T-cell (primary cell): ENCODE data around the gene TSPYL2. TPM values are rescaled to one million over a fixed set of nuclear protein-coding genes. Genes with fewer than 3 reads are reported as not detected.

Experiments used
- ATAC-seq, 4 experiments: fragments of 200-7000 bp in 3 of 4; fragments of 150-1000 bp in 1 of 4; cut with Tn5 transposase; replicated peaks in 1 of 4; 1 replicate in 3 of 4; 2 replicates in 1 of 4; pipeline ENCODE4 v1.10.0; 2021; ENCODE audit warnings: moderate library complexity in 3 of 4, mild to moderate bottlenecking in 2 of 4, moderate number of reproducible peaks in 1 of 4
- CTCF ChIA-PET, 2 donors: fragments of 300-600 bp; sonication (Branson Sonifier 250); formaldehyde crosslinking; loops; one replicate each; lab custom pipeline; 2022; ENCODE audit warnings: antibody characterized with exemption in 2 of 2; lab: Charles Lee
- POLR2A ChIA-PET, 2 donors: fragments of 300-600 bp; sonication (Branson Sonifier 250); formaldehyde crosslinking; loops; one replicate each; lab custom pipeline; 2022; ENCODE audit warnings: antibody characterized with exemption in 2 of 2; lab: Charles Lee
- DNase-seq, 35 experiments: peaks; one replicate each; pipeline versions ENCODE4 v3.0.0 to v3.0.0-alpha.2; 2013 to 2023
- H3K27ac ChIP-seq: one replicate; pipeline ENCODE4 v1.5.1; 2013; ENCODE audit warnings: low read length
- H3K27me3 ChIP-seq, 2 experiments: replicated peaks in 1 of 2; 1 replicate in 1 of 2; 2 replicates in 1 of 2; pipeline versions ENCODE4 v1.6.1 to v1.7.0; 2013; ENCODE audit warnings: low read length in 1 of 2, mixed read lengths in 1 of 2; ENCODE audit not compliant: control insufficient read depth in 2 of 2, insufficient read depth in 2 of 2; ENCODE audit errors: extremely low read depth in 1 of 2
- H3K36me3 ChIP-seq, 2 donors: 1 replicate in 1 of 2; 2 replicates in 1 of 2; pipeline versions ENCODE4 v1.6.1 to v1.7.0; 2013; ENCODE audit warnings: low read length in 1 of 2; ENCODE audit not compliant: control insufficient read depth in 2 of 2, insufficient read depth in 1 of 2; ENCODE audit errors: extremely low read depth in 1 of 2
- H3K4me1 ChIP-seq, 2 experiments: 1 replicate in 1 of 2; 2 replicates in 1 of 2; pipeline versions ENCODE4 v1.6.1 to v1.7.0; 2013; ENCODE audit warnings: low read length in 2 of 2, mixed read lengths in 1 of 2; ENCODE audit not compliant: insufficient read depth in 2 of 2, control insufficient read depth in 1 of 2; ENCODE audit errors: extremely low read depth in 1 of 2
- H3K4me3 ChIP-seq, 2 donors: 1 replicate in 1 of 2; 2 replicates in 1 of 2; pipeline versions ENCODE4 v1.5.1 to v1.7.0; 2013; ENCODE audit warnings: mild to moderate bottlenecking in 2 of 2, low read length in 1 of 2, moderate library complexity in 1 of 2; ENCODE audit not compliant: control insufficient read depth in 1 of 2; ENCODE audit errors: extremely low read depth in 1 of 2
- H3K9me3 ChIP-seq: 2 replicates; pipeline ENCODE4 v1.7.0; 2013
- H3K27ac Mint-ChIP-seq, 2 donors: one replicate each; pipeline ENCODE4 v1.8.0; 2020 to 2021; ENCODE audit warnings: mild to moderate bottlenecking in 2 of 2, mixed read lengths in 2 of 2
- H3K27me3 Mint-ChIP-seq, 2 donors: one replicate each; pipeline ENCODE4 v1.8.0; 2021 to 2022; ENCODE audit warnings: mixed read lengths in 2 of 2
- H3K36me3 Mint-ChIP-seq: one replicate; pipeline ENCODE4 v1.8.0; 2021; ENCODE audit warnings: mixed read lengths
- H3K4me1 Mint-ChIP-seq, 3 donors: one replicate each; pipeline ENCODE4 v1.8.0; 2020 to 2022; ENCODE audit warnings: mixed read lengths in 3 of 3, mild to moderate bottlenecking in 1 of 3
- H3K4me3 Mint-ChIP-seq, 3 donors: one replicate each; pipeline ENCODE4 v1.8.0; 2020 to 2022; ENCODE audit warnings: mild to moderate bottlenecking in 3 of 3, mixed read lengths in 3 of 3, moderate library complexity in 3 of 3
- H3K9me3 Mint-ChIP-seq, 3 donors: one replicate each; pipeline ENCODE4 v1.8.0; 2020 to 2022; ENCODE audit warnings: mixed read lengths in 3 of 3
- WGBS: methylation state at CpG from one replicate; pipeline ENCODE4 v1.1.5; 2013; ENCODE audit warnings: missing lambda C conversion rate; ENCODE audit not compliant: insufficient coverage; 5-methylcytosine and 5-hydroxymethylcytosine counted together
- total RNA-seq, 35 experiments: library from RNA in 6 of 35; stranded (reverse) in 6 of 35; fragments of 120-200 nt in 1 of 35; gene quantifications; one replicate each; pipeline versions ENCODE4 v1.2.1 to v1.2.4 and lab custom pipeline; 2013 to 2026

Gene TSPYL2
- total RNA-seq, 5 donors from 2014 or later (not counting 1 experiment from before 2014, with no cell fraction given) = 126 to 253 (median 141) TPM

DNA sequence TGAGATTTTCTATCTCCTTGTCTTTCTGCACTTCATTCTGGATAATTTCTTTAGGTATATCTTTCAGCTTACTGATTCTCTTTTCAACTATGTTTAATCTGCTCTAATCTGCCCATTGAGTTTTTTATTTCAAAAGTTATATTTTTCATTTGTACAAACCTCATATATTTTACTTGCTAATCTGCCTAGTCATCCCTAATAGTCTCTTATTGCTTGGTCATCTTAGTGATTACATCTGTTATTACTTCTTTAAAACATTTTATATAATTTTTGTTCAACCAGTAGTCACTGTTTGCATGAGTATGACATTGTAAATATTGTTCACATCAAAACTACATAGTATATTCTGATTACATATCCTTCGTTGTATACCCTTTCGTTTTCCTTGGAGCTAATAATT lies 44.2 kb downstream of the TSPYL2 start:
- POLR2A ChIA-PET = no interaction called here
- no peaks in the 10 kb centered on the region for H3K4me1 ChIP-seq
- no peaks in the 10 kb centered on the region for H3K27me3 Mint-ChIP-seq
- no peaks in the 10 kb centered on the region for H3K9me3 ChIP-seq
- H3K9me3 Mint-ChIP-seq = peaks cover 0 to 2% (median 0%) of the 10 kb centered on the region in 3 donors
- H3K27ac Mint-ChIP-seq = no peak overlapping the region
- H3K36me3 ChIP-seq = no peaks in the 10 kb centered on the region
- DNase-seq = no peak
- no peak overlapping the region for H3K4me3 ChIP-seq
- H3K4me3 Mint-ChIP-seq = no peak overlapping the region
- H3K36me3 Mint-ChIP-seq = peaks cover 5% of the 10 kb centered on the region
- CTCF ChIA-PET = no interaction called here
- no peaks in the 10 kb centered on the region for H3K27me3 ChIP-seq
- peaks cover 18 to 21% (median 19%) of the 10 kb centered on the region in 3 donors for H3K4me1 Mint-ChIP-seq
- ATAC-seq = no peak
- H3K27ac ChIP-seq = no peak overlapping the region
- no CpG with 5 or more reads among the region's 2 CpGs for whole genome bisulfite sequencing

DNA sequence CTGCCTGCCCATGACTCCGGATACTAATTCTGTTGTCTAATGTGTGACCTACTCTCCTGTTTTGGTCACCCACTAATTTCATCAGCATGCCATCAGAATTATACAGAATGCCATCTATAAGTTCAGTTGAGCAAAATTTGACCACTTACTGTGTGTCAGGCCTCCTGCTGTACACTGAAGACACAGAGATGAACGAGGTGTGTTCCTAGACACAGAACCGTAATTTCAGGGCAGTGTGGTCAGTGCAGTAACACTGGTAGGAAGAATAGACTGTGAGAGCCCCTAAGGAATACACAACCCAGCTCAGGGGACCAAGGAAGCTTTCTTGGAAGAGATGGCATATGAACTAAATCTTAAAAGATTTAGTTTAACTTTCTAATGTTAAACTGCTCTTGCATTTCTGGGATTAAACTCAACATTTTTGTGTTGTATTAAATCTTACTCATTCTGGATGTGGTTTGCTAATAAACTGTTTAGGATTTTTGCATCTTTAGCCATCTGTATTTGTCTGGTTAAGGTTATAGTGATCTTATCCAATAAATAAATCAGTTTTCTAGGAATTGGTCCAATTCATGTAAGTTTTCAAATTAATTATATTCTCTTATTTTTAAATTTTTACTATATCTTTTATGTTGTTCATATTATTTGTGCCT lies 46.1 kb downstream of the TSPYL2 start:
- no peak overlapping the region for H3K4me3 ChIP-seq
- H3K9me3 ChIP-seq = no peaks in the 10 kb centered on the region
- Mint-ChIP-seq H3K4me1 (peaks cover 15 to 21% (median 18%) of the 10 kb centered on the region in 3 donors), H3K9me3 (peaks cover 0 to 2% (median 0%) of the 10 kb centered on the region in 3 donors), H3K27me3 (no peaks in the 10 kb centered on the region), H3K36me3 (peaks cover 13% of the 10 kb centered on the region), H3K4me3 (no peak overlapping the region), H3K27ac (no peak overlapping the region)
- H3K36me3 ChIP-seq = no peaks in the 10 kb centered on the region
- ATAC-seq = no peak
- CTCF ChIA-PET = interaction anchor here in 1 of 2 donors (0.7 kb wide), 1 partner anchor 51 kb away, joined by 4 read pairs; no protein-coding TSS in a partner anchor
- no peaks in the 10 kb centered on the region for H3K27me3 ChIP-seq
- no peak for DNase-seq
- POLR2A ChIA-PET = no interaction called here
- WGBS = no CpG with 5 or more reads among the region's 3 CpGs
- H3K4me1 ChIP-seq = no peaks in the 10 kb centered on the region
- H3K27ac ChIP-seq = no peak overlapping the region

DNA sequence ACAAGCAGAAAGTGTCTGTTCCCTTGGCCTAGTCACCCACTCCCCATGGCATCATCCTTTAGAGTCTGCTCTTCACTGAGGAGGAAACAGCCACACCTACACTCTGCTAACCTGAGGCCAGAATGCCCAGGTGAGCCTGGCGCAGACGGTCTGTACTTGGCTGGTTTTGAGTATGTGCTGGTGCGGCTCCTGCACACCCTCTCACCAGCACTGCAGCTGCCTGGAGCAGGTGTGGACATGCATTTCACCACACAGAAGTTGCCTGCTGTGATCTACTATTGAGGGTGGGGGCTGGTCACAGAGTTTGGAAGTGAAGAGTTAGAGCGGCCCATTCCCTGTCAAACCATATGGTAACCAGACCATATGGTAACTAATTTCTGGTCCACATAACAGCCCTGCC lies 51.2 kb downstream of the TSPYL2 start:
- peaks cover 24% of the 10 kb centered on the region for H3K36me3 Mint-ChIP-seq
- Histone ChIP-seq H3K27ac (no peak overlapping the region), H3K9me3 (no peaks in the 10 kb centered on the region), H3K4me3 (no peak overlapping the region), H3K4me1 (no peaks in the 10 kb centered on the region), H3K36me3 (no peaks in the 10 kb centered on the region), H3K27me3 (no peaks in the 10 kb centered on the region)
- ATAC-seq (no peak), DNase-seq (no peak)
- WGBS = no CpG with 5 or more reads among the region's 4 CpGs
- CTCF ChIA-PET = no interaction called here
- H3K4me1 Mint-ChIP-seq = peaks cover 0 to 1% (median 0%) of the 10 kb centered on the region in 3 donors
- no peaks in the 10 kb centered on the region for H3K27me3 Mint-ChIP-seq
- H3K4me3 Mint-ChIP-seq = no peak overlapping the region
- H3K9me3 Mint-ChIP-seq = no peaks in the 10 kb centered on the region
- H3K27ac Mint-ChIP-seq = no peak overlapping the region
- POLR2A ChIA-PET = no interaction called here

DNA sequence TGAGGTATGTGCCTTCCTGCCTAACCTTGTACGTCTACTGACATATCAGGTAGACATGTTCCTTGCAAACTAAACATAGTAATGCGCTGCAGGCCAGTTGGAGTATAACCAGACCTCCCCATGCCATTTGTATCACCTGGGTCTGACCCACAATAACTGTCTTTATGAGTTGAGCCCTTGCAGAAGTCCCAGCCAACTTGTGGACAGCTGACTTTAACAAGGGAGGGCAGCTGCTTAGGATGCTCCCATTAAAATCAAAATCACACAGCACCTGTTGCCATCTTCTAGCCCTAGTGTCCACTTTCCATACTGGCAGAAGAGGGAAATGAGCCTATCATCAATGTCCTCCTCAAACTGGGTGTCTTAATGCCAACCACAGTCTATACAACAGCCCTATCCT lies 53.4 kb downstream of the TSPYL2 start:
- Mint-ChIP-seq H3K27me3 (no peaks in the 10 kb centered on the region), H3K27ac (no peak overlapping the region), H3K4me1 (no peaks in the 10 kb centered on the region), H3K4me3 (no peak overlapping the region), H3K9me3 (no peaks in the 10 kb centered on the region), H3K36me3 (peaks cover 27% of the 10 kb centered on the region)
- H3K27ac ChIP-seq = no peak overlapping the region
- H3K9me3 ChIP-seq = no peaks in the 10 kb centered on the region
- ATAC-seq (no peak), DNase-seq (no peak)
- no peaks in the 10 kb centered on the region for H3K36me3 ChIP-seq
- H3K27me3 ChIP-seq = no peaks in the 10 kb centered on the region
- H3K4me3 ChIP-seq = no peak overlapping the region
- ChIA-PET POLR2A (no interaction called here), CTCF (interaction anchor here in 1 of 2 donors (0.6 kb wide), 1 partner anchor 330 kb away, joined by 6 read pairs; no protein-coding TSS in a partner anchor)
- H3K4me1 ChIP-seq = no peaks in the 10 kb centered on the region
- no CpG with 5 or more reads among the region's 2 CpGs for WGBS

Other genes starting within 250 kb of the TSPYL2 start
- not detected for gene XAGE3, start 214.3 kb upstream of the TSPYL2 start, total RNA-seq
- gene FAM156B, start 185.0 kb upstream of the TSPYL2 start, total RNA-seq = 10 to 100 TPM in 1 of 5 donors, 1 to 10 TPM in 4; 2.7 to 12.4 (median 7.4) TPM
- gene FAM156A, start 123.8 kb upstream of the TSPYL2 start, total RNA-seq = 10 to 100 TPM; 16.5 to 23.0 (median 17.8) TPM
- under 1 TPM in 4 of 5 donors, not detected in 1; 0.12 to 0.50 (median 0.17) TPM for gene GPR173, start 33.6 kb upstream of the TSPYL2 start, total RNA-seq
- 10 to 100 TPM; 14.9 to 21.2 (median 17.0) TPM for gene KANTR, start 11.8 kb downstream of the TSPYL2 start, total RNA-seq
- 100 to 1,000 TPM; 130 to 329 (median 197) TPM for gene KDM5C, start 142.8 kb downstream of the TSPYL2 start, total RNA-seq
- gene IQSEC2, start 199.2 kb downstream of the TSPYL2 start, total RNA-seq = 1 to 10 TPM; 1.2 to 2.0 (median 1.4) TPM